Amygdala (tissue), 56 donors: ENCODE results near the gene SNRPN.
"Not testable (repeated sequence)": the region's sequence is repeated elsewhere in the genome, so short reads cannot be mapped to it uniquely, and the experiment has no call there.

Experiments used
- DNase-seq, 56 donors: peaks; one replicate each; lab custom pipeline; 2025; lab: John Stamatoyannopoulos, UW

Gene SNRPN

GRCh38 chr15:24966364-24967103, 11.7 kb downstream of the SNRPN start:
- DNase-seq = no peak

DNA sequence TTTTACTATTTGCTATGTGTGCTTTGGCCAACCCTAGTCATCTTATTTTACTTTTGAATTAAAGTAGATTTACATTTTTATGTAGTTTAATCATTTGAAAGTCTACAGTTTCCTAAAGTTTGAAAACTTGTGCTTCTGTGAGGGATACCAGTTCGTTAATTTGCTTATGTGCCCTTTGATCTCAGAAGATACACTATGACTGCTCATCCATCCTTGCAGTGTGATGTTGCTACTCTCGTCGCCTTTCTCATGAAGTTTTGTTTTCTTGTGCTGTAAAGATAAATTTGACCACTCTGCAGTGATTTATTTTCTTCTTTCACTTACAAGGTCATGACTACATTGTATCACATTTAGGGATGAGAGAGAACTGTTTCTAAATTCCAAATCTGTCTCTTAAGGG, 16.3 kb downstream of the SNRPN start:
- no peak for DNase-seq

DNA sequence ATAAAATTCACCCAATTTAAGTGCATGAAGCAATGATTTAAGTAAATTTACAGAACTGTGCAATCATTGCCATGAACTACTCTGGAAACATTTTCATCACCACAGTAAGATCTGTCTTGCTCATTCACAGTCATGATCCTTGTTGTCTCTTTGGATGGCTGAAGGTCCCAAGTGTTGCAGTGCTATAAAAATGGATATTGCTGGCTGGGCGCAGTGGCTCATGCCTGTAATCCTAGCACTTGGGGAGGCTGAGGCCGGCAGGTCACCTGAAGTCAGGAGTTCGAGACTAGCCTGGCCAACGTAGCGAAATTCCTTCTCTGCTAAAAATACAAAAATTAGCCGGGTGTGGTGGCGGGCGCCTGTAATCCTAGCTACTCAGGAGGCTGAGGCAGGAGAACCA, 17.0 kb downstream of the SNRPN start:
- no peak for DNase-seq

DNA sequence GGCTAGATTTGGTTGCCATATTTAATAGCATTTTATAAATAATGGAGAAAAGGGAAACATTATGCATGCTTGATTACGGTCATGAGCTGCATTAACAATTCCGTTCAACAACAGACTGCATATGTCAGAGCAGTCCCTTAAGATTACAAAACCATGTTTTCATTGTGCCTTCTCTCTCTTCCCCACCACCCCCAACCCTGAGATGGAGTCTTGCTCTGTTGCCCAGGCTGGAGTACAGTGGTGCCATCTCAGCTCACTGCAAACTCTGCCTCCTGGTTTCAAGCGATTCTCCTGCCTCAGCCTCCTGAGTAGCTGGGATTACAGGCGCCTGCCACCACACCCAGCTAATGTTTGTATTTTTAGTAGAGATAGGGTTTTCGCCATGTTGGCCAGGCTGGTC, 17.9 kb downstream of the SNRPN start:
- not testable (repeated sequence) for DNase-seq

GRCh38 chr15:24976932-24977331, 22.1 kb downstream of the SNRPN start:
- DNase-seq = no peak

DNA sequence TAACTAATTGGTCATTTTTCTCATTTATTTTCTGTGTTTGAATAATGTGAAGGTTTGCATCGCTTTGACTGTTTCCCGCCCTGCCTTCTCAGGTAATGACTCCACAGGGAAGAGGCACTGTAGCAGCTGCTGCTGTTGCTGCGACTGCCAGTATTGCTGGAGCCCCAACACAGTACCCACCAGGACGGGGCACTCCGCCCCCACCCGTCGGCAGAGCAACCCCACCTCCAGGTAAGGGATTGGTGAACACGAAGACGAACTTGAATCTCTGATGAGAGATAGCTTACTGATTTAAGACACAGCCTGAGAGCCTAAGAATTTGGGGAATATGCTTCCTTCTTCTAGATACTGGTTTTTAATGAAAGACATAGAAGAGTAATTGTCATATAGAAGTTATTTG, 22.9 kb downstream of the SNRPN start:
- no peak for DNase-seq

GRCh38 chr15:24985224-24985623, 30.4 kb downstream of the SNRPN start:
- no peak for DNase-seq

DNA sequence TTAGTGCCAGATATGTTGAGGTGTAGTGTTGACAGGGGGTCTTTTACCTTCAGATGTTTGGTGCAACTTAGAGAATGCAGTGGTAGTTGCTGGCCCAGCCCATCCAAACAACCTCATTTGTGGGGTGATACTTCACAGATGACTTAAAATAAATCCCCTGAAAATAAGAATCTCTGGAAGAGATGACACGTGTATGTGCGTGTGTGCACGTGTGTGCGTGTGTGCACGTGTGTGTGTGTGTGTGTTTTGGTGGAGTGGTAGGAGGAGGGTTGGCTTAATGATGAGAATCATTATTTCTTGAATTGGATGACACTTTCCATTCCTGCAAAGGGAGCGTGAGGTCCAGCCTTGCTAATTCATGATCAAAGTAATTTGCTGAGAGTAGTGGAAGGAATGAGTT, 31.9 kb downstream of the SNRPN start:
- DNase-seq = no peak

- DNase-seq = no peak
Observed at GRCh38 chr15:25019434-25019833, 64.6 kb downstream of the SNRPN start.

DNA sequence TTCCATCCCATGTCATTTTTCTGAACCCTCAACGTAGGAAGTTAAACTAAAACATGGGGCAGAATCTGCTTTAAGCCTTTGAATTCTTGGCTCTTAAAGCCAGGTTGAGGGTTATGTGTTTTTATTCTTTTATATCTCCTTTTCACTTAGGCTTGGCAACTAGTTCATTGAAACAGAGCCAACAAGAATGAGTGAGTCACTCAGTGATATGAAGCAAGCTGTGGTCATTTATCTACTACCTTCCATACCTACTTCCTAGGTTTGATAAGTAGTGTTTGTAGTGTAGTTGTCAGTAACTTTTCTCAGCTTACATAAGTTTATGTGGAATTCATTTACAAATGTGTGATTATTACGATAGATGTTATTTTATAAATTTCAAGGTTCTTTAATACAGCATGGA, 67.4 kb downstream of the SNRPN start:
- no peak for DNase-seq
